ENCODE results near the gene LIN28B.

Gene LIN28B

DNA sequence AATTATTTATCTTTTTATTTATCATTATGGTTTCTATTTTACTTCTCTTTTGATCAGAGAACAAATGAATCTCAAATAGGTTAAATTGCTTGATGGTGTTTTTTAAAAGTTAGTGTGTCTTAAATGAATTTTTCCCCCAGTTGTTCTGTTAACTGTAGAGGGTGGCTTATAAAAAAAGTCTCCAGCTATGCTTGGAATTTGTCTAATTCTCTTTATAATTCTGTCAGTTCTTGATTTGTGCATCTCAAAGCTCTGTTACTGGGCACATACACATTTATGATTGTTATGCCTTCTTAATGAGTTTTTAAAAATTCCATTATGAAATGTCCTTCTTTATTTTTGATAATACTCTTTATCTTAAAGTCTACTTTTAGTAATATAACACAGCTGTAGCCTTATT is 58.0 kb downstream of the LIN28B start:
- DNase-seq (ENCODE audit: low spot score) (no peak), ATAC-seq (ENCODE audit: low read depth) (no peak)
- Histone ChIP-seq H3K27ac (ENCODE audit: poor library complexity, severe bottlenecking) (no peak overlapping the region), H3K4me1 (ENCODE audit: insufficient read depth, poor library complexity, severe bottlenecking) (no peaks in the 10 kb centered on the region), H3K9me3 (ENCODE audit: severe bottlenecking) (no peaks in the 10 kb centered on the region), H3K36me3 (ENCODE audit: low read depth) (no peaks in the 10 kb centered on the region), H3K4me3 (ENCODE audit: severe bottlenecking) (no peak overlapping the region), H3K27me3 (ENCODE audit: insufficient read depth, poor library complexity, severe bottlenecking) (no peaks in the 10 kb centered on the region)
- TF ChIP-seq, protein P1, sequence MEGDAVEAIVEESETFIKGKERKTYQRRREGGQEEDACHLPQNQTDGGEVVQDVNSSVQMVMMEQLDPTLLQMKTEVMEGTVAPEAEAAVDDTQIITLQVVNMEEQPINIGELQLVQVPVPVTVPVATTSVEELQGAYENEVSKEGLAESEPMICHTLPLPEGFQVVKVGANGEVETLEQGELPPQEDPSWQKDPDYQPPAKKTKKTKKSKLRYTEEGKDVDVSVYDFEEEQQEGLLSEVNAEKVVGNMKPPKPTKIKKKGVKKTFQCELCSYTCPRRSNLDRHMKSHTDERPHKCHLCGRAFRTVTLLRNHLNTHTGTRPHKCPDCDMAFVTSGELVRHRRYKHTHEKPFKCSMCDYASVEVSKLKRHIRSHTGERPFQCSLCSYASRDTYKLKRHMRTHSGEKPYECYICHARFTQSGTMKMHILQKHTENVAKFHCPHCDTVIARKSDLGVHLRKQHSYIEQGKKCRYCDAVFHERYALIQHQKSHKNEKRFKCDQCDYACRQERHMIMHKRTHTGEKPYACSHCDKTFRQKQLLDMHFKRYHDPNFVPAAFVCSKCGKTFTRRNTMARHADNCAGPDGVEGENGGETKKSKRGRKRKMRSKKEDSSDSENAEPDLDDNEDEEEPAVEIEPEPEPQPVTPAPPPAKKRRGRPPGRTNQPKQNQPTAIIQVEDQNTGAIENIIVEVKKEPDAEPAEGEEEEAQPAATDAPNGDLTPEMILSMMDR (IDR thresholded peaks at IDR 0.05; ENCODE audit: poor library complexity, severe bottlenecking): no peak

GRCh38 chr6:105015482-105015881 is 58.6 kb downstream of the LIN28B start:
- Histone ChIP-seq H3K27ac (ENCODE audit: poor library complexity, severe bottlenecking) (no peak overlapping the region), H3K4me1 (ENCODE audit: insufficient read depth, poor library complexity, severe bottlenecking) (no peaks in the 10 kb centered on the region), H3K4me3 (ENCODE audit: severe bottlenecking) (no peak overlapping the region), H3K27me3 (ENCODE audit: insufficient read depth, poor library complexity, severe bottlenecking) (no peaks in the 10 kb centered on the region), H3K9me3 (ENCODE audit: severe bottlenecking) (no peaks in the 10 kb centered on the region), H3K36me3 (ENCODE audit: low read depth) (no peaks in the 10 kb centered on the region)
- DNase-seq (ENCODE audit: low spot score) (no peak), ATAC-seq (ENCODE audit: low read depth) (no peak)
- TF ChIP-seq, protein P1 (IDR thresholded peaks at IDR 0.05; ENCODE audit: poor library complexity, severe bottlenecking): no peak

GRCh38 chr6:105019285-105019684 is 62.4 kb downstream of the LIN28B start:
- no peaks in the 10 kb centered on the region for H3K27me3 ChIP-seq (ENCODE audit: insufficient read depth, poor library complexity, severe bottlenecking)
- DNase-seq (ENCODE audit: low spot score) (no peak), ATAC-seq (ENCODE audit: low read depth) (no peak)
- no peaks in the 10 kb centered on the region for H3K4me1 ChIP-seq (ENCODE audit: insufficient read depth, poor library complexity, severe bottlenecking)
- no peaks in the 10 kb centered on the region for H3K9me3 ChIP-seq (ENCODE audit: severe bottlenecking)
- no peak overlapping the region for H3K27ac ChIP-seq (ENCODE audit: poor library complexity, severe bottlenecking)
- H3K36me3 ChIP-seq (ENCODE audit: low read depth): no peaks in the 10 kb centered on the region
- TF ChIP-seq, protein P1 (IDR thresholded peaks at IDR 0.05; ENCODE audit: poor library complexity, severe bottlenecking): no peak
- no peak overlapping the region for H3K4me3 ChIP-seq (ENCODE audit: severe bottlenecking)

GRCh38 chr6:105021399-105021798 is 64.5 kb downstream of the LIN28B start:
- no peaks in the 10 kb centered on the region for H3K4me1 ChIP-seq (ENCODE audit: insufficient read depth, poor library complexity, severe bottlenecking)
- DNase-seq (ENCODE audit: low spot score): no peak
- no peak overlapping the region for H3K27ac ChIP-seq (ENCODE audit: poor library complexity, severe bottlenecking)
- no peaks in the 10 kb centered on the region for H3K27me3 ChIP-seq (ENCODE audit: insufficient read depth, poor library complexity, severe bottlenecking)
- H3K4me3 ChIP-seq (ENCODE audit: severe bottlenecking): no peak overlapping the region
- TF ChIP-seq, protein P1 (IDR thresholded peaks at IDR 0.05; ENCODE audit: poor library complexity, severe bottlenecking): no peak
- H3K36me3 ChIP-seq (ENCODE audit: low read depth): no peaks in the 10 kb centered on the region
- H3K9me3 ChIP-seq (ENCODE audit: severe bottlenecking): no peaks in the 10 kb centered on the region
- no peak for ATAC-seq (ENCODE audit: low read depth)

- ATAC-seq (ENCODE audit: low read depth): no peak
- no peak overlapping the region for H3K4me3 ChIP-seq (ENCODE audit: severe bottlenecking)
- TF ChIP-seq, protein P1 (IDR thresholded peaks at IDR 0.05; ENCODE audit: poor library complexity, severe bottlenecking): no peak
- H3K27me3 ChIP-seq (ENCODE audit: insufficient read depth, poor library complexity, severe bottlenecking): no peaks in the 10 kb centered on the region
- no peak for DNase-seq (ENCODE audit: low spot score)
- H3K27ac ChIP-seq (ENCODE audit: poor library complexity, severe bottlenecking): no peak overlapping the region
- H3K36me3 ChIP-seq (ENCODE audit: low read depth): no peaks in the 10 kb centered on the region
- H3K9me3 ChIP-seq (ENCODE audit: severe bottlenecking): no peaks in the 10 kb centered on the region
- no peaks in the 10 kb centered on the region for H3K4me1 ChIP-seq (ENCODE audit: insufficient read depth, poor library complexity, severe bottlenecking)
Measured at GRCh38 chr6:105022416-105022815, 65.5 kb downstream of the LIN28B start.

All from RWPE2 (cell line).